Retinal pigment epithelial cell (primary cell): ENCODE data around the gene OR52B6.
A peak's percentile ranks its signal among the peaks of the same experiment; 100 is the strongest.

ENCODE experiments used
- DNase-seq: peaks from one replicate; pipeline ENCODE4 v3.0.0-alpha.2; 2010; ENCODE audit warnings: low read depth
- H3K4me3 ChIP-seq: 2 replicates; pipeline ENCODE4 v1.5.1; 2011; ENCODE audit warnings: mild to moderate bottlenecking, low read length, control low read depth, moderate library complexity
- CTCF ChIP-seq: conservative IDR thresholded peaks from 2 replicates; pipeline ENCODE4 v1.5.1; 2011; ENCODE audit warnings: low read depth, low read length, control low read depth, inconsistent platforms

The OR52B6 gene

GRCh38 chr11:5621580-5621979, 40.9 kb downstream of the OR52B6 start:
- no peak for DNase-seq
- no peak for TF ChIP-seq CTCF
- H3K4me3 ChIP-seq: no peak overlapping the region

DNA sequence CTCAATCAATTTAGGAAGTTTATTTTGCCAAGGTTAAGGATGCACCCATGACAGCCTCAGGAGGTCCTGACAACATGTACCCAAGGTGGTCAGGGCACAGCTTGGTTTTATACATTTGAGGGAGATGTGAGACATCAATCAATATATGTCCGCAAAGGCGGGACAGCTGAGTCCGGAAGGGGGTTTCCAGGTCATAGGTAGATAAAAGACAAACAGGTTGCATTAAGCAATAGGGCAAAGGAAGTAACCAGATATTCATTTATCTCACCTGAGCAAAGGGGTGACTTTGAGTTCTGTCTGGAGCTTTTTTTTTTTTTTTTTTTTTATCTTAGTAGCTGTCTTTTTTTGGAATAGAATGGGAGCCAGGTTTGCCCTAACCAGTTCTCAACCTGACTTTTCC, 42.1 kb downstream of the OR52B6 start:
- TF ChIP-seq CTCF: no peak
- DNase-seq: no peak
- H3K4me3 ChIP-seq: no peak overlapping the region

GRCh38 chr11:5624489-5625279, 44.0 kb downstream of the OR52B6 start, which contains the start of gene TRIM34:
TSS of gene TRIM34 (plus strand) at chr11:5625001. CDS start at chr11:5632332, 7,331 bp downstream.
- TF ChIP-seq CTCF: no peak
- peak within 1 kb of the TSS; percentile 40 for H3K4me3 ChIP-seq
- DNase-seq: no peak

DNA sequence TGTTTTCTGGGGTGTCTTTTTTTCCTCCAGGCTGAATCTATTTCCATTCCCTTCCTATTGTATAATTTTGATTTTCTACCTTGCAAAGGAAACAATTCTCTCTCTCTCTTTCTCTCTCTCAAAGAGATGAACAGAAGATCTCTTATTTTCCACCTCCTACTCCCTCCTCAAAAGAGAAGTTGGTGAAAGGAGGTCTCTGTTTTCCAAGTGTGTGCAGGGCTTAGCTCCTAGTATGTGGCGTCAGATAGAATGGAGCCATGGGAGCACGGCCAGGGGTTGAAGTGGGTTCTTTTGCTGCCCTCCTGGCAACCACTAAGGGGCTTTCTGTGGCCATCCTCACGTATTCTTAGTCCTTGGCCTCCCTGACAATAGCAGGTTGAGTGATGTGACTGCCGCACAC, 44.6 kb downstream of the OR52B6 start:
- DNase-seq: no peak
- H3K4me3 ChIP-seq: peak overlapping the region; percentile 40
- no peak for TF ChIP-seq CTCF

DNA sequence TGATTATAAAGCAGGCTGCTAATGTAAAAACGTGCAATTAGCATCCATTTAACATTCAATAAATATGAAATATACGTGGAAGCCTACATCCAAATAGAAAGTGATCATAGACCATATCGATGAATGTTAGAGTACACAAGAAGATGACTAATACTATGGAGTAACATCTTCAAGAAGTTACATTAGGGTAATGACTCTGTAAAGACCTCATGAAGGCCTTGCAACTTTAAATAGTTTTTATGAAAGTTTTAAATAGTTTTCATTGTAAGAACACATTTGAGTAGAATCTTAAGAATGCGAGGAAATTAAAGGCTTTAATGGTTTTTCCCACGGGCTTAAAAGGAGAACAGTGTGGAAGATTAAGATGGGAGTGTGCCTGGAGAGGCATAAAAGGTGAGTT, 45.5 kb downstream of the OR52B6 start:
- H3K4me3 ChIP-seq: no peak overlapping the region
- no peak for TF ChIP-seq CTCF
- DNase-seq: peak; percentile 50

DNA sequence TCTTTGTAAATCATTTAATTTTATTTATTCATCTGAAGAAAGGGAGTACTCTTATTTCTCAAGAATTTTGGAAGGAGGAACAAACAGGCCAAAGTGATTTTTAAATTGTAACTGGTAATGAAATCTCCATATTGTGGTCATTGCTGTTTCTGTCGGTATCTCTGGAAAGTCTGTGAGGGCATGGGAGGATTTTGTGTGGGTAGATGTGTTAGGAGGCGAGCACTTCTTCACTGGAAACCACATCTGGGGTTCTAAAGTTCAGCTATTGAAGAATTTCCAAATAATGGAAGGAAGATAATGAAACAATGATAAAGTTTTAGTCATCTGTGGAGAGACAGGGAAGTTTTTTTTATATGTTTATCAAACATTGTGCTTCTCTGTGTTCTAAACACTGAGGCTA, 50.7 kb downstream of the OR52B6 start:
- H3K4me3 ChIP-seq: no peak overlapping the region
- no peak for TF ChIP-seq CTCF
- no peak for DNase-seq
